Measurements from ENCODE around the gene MUC21. TPM values are rescaled to one million over a fixed set of nuclear protein-coding genes. Genes with fewer than 3 reads are reported as not detected.
"Not testable (repeated sequence)": the region's sequence is repeated elsewhere in the genome, so short reads cannot be mapped to it uniquely, and the experiment has no call there.

Gene MUC21
- polyA plus RNA-seq (2013, experiment 1 of 2; ENCODE audit: insufficient read length) = not detected
- polyA plus RNA-seq (2013, experiment 2 of 2; ENCODE audit: insufficient read length) = not detected

DNA sequence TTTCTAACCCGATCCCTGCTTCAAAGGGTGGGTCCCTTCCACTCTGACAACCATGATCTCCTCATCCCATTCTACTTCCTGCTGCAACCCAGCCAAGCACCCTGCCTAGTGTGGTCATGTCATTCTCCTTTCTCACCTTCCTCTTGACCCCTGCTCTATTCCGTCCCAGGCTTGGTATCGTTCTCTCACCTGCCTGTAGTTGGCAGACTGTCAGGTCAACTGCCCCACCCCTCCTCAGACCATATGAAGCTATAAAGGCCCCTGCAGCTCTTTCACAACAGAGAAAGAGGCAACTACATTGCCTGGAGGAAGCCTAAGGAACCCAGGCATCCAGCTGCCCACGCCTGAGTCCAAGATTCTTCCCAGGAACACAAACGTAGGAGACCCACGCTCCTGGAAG is at the start of gene MUC21:
Gene MUC21, plus strand, starts transcription at position 280 of the 400 bp plus-strand sequence. CDS start 241 bp downstream, outside the sequence.
- no peak for DNase-seq

DNA sequence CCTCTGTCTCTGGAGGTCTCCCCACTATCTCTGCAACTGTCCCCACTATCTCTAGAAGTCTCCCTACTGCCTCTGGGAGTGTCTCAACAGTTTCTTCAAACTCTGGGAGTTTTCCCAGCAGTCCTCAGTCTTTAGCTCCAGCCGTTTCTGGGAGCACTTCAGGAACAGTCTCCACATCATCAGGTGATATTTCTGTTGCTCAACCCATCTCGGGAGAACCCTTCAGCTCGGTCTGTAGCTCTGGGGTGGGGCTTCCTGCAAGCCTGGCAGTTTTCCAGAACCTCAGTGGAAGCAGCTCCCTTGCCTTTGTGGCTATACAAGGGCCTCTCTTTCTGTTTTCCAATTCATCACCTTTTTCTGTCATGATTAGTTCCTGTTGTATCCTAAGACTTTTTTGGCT is 48.5 kb upstream of the MUC21 start:
- no peak for DNase-seq

DNA sequence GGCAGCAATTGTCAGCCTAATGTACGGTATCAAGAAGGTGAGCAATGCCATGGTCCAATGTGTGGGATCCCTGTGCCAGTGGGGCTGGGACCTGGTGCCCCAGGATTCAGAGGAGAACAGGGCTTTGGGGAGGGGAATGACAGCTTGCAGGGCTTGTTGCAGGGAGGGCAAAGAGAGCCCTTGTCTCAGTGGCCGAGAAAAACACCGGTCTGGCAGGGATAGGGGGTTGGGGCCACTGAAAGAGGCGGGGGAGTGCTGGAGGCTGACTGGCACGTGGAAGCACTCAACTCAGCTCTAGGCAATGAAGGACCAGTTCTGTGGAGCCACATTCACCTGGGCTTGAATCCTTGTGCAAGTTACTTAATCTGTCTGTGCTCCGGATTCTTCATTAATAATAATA is 46.3 kb upstream of the MUC21 start:
- no peak for DNase-seq

GRCh38 chr6:30938730-30939129 is 44.8 kb upstream of the MUC21 start:
- no peak for DNase-seq

DNA sequence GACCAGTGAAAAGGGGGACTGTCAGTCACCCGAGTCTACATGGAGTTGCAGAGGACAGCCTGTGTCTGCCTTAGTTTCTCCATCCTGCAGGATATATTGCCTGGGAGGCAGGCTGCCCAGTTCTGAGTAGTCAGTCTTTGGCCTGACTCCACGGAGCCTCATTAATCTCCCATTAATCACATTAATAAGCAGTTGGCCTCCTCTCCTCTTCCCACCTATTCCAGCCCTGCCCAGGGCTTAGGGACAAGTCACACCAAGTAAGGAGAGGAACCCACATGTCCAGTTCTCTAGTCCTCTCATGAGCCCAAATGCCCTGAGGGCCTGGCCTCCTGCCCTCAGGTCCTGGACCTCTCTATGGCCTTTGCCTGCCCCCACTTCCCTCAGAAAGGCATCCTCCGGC is 44.0 kb upstream of the MUC21 start:
- no peak for DNase-seq

DNA sequence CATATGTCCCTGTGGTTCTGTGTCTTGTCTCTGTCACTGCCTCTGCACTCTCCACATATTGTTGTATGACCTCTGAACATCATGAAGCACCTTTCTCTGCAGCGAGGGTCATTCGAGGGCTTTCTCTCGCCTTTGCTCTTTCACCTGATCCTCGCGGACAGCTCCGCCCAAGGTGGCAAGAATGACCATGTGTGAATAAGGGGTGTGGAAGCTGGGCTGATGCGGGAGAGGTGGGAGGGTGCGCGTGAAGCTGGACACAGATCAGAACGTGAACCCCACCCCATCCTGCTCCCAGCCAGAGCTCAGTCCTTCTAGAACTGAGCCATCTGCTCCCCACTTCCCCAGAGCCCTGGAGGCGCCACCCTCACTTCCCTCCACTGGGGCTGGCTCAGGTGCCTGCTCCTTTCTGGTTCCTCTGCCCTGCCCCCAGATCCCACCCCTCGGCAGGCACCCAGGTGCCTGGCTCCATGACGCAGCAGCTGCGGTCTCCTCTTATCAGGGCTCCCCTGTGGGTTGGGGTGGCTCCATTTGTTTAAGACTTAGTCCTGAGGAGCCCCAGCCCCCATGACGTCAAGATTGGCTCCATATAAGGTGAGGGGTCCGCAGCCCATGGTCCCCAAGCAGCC is 43.0 kb upstream of the MUC21 start, which contains the start of gene MUCL3:
Gene MUCL3, plus strand, starts transcription at position 613 of the 626 bp plus-strand sequence. CDS start 27 bp downstream, outside the sequence.
- no peak for DNase-seq

- DNase-seq = peak; percentile 89
Observed at GRCh38 chr6:30942338-30943060, 41.0 kb upstream of the MUC21 start.

GRCh38 chr6:30944051-30944450 is 39.5 kb upstream of the MUC21 start:
- no peak for DNase-seq

DNA sequence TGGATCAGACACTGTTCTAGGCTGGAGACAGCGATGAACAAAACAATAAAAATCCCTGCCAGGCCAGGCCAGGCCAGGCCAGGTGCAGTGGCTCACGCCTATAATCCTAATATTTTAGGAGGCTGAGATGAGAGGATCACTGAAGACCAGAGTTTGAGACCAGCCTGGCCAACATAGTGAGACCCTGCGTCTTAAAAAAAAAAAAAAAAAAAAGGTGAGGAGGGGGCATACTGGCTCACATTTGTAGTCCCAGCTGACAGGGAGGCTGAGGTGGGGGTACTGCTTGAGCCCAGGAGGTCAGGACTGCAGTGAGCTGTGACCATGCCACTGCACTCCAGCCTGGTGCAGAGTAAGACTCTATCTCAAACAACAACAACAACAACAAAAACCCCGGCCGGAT is 38.2 kb upstream of the MUC21 start:
- no peak for DNase-seq

DNA sequence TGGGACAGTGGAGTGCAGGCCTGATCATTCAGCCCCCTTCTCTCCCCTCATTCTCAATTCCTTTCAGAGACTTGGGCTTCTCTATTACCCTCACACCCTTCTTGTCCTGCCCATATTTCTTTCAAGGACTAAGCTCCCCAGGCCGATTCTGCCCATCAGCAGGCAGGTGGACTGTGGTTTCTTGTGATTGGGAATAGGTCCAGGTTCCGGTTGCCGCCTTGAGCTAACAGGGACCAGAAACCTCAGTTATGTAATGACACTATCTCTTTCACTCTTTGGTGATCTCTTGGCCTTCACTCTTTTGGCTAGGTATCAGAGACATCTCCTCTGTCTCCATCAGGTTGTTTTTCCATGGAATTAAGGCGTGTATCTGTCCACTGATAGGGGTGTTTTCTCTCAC is 36.3 kb upstream of the MUC21 start:
- no peak for DNase-seq

GRCh38 chr6:30948811-30949210 is 34.7 kb upstream of the MUC21 start:
- DNase-seq = no peak

DNA sequence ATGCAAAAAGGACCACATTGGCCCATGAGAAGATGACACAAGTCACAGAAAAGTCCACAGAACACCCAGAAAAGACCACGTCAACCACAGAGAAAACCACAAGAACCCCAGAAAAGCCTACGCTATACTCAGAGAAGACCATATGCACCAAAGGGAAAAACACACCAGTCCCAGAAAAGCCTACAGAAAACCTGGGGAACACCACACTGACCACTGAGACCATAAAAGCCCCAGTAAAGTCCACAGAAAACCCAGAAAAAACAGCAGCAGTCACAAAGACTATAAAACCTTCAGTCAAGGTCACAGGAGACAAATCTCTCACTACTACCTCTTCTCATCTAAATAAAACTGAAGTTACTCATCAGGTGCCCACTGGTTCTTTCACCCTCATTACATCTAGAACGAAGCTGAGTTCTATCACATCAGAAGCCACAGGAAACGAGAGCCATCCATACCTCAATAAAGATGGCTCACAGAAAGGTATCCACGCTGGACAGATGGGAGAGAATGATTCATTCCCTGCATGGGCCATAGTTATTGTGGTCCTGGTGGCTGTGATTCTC is 31.5 kb upstream of the MUC21 start:
- no peak for DNase-seq

DNA sequence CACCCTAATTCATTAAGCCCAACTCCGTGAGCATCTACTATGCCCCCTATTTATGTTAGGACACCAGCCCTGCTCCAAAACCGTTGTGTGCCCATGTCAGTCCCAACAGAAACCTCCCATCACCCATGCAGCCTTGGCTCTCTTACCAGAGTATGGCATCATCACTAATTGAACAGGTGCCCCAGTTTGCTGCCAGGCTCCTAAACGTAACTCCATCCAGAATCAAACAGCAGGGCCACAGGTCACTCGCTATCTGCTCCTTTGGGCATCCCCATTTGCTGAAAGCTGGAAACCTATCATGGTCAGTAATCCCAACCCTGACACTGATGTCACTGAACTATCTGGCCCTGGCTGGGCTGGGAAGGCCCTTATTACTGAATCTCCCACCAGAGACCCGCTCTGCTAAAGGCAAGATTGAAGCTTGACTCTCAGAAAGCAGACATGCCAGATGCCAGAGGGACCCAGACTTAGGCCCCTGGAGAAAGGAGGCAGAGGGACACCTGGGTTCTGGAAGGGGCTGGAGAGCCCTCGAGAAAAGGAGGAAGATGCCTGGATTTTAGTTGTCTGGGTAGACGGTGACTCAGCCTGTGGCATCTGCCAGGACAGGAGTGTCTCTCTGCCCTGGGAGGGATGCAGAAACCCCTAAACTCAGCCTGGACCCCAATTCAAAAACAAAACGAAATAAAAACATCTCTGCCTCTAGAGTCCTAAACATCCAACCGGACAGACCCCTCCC is 28.7 kb upstream of the MUC21 start:
- DNase-seq = no peak

DNA sequence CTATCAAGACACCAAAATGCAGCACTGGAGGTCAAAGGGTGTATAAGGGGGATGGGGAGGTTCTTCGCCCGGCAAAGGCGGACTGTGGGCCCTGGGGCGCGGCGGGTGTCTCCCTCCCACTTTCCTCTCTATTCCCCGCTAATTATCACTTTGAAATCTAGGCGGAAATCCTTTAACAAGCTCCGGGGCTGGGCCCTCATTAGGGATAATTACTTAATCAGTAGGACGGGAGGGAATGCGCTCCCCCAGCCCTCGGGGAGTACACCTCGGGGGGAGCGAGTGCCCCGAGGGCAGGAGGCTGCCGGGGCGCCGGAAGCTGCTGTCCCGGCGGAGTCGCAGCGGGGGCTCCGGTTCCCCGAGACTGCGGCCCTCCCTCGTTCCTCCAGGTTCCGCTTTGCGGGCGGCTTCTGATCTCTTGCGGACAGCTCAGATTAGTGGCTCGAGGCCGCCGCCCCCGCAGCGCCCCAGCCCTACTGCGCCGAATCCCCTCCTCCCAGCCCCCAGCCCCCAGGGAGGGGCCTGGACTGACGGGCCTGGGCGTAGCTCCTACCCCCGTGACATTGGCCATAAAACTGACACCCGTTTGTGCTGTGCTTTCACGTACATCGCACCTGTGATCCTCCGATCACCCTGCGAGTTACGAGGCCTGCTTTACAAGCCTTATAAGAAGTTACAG is 28.0 kb upstream of the MUC21 start:
- peak; percentile 30 for DNase-seq

DNA sequence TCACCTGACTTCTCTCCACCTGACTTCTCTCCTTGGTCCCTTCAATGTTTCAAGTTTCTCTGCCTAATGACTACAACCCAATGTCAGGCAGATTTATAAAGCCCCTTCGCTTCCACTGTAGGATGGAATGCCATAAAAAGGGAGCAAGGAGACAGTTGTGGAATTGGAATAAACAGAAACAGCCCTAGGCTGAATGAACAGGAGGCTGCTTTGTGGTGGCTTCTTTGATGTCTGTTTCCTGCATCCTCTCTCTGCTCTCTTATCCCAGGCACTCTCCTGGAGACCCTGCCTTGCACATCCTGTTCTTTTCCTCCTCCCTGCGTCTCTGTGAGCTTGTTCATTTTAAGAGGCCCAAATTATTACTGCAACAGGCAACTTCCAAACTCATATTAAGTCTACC is 25.8 kb upstream of the MUC21 start:
- DNase-seq = no peak

DNA sequence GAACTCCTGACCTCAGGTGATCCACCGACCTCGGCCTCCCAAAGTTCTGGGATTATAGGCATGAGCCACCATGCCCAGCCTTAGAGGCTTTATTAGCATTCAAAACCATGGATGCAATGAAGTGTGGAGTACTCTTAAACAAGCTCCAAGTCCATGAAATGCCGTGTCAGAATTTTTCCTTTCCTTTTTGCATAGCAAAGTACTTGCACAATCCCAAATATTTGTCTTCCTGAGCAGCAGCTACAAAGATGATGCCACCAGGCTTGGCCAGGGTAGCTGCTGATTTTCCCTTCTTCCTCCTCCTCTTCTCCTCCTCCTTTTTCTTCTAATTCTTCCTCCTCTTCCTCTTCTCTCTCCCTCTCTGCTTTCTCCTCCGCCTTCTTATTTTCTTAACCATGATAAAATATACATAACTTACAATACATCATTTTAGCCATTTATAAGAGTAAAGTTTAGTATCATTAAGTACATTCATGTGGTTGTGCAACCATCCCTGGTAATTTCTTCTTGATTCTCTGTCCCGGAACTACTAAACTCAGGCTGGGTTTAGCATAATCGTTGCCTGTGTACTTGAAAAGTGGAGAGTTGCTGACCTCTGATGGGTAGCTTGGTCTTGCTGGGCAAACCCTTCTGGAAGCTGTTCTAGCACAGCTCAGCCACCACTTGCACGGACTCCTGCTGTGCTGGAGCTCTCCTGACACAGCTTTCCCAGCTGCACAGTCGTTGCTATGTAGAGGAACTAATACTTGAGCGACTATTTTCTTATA is 22.4 kb upstream of the MUC21 start:
- DNase-seq = no peak

DNA sequence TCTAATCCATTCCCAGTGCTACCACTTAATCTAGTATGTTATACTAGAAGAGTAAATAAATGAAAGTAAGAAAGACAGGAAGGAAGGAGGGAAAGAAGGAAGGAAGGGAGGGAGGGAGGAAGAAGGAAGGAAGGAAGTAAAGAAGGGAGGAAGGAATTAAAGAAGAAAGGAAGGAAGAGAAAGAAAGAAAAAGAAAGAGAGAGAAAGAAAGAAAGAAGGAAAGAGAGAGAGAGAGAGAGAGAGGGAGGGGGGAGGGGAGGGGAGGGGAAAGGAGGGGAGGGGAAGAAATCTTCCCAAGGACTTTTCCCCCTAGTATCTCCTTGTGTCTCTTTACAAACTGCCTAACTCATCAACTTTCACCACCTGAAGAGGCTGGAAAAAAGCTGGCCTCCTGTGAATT is 20.8 kb upstream of the MUC21 start:
- DNase-seq = no peak

GRCh38 chr6:30963641-30964040 is 19.9 kb upstream of the MUC21 start:
- no peak for DNase-seq

DNA sequence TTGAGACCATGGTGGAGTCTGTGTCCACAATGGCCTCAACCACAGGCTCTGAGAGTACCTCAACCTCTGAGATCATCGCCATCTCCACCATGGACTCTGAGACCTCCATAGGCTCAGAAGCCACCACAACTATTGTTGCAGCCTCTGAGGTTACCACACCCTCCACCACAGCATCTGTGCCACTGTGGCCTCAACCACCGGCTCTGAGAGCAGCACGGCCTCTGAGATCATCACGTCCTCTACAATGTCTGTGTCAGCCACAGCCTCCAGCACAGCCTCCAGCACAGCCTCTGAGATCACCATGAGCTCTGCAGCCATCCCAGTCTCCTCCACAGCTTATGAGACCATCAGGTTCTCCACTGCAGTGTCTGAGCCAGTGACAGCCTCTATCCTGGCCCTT is 19.4 kb upstream of the MUC21 start:
- no peak for DNase-seq

DNA sequence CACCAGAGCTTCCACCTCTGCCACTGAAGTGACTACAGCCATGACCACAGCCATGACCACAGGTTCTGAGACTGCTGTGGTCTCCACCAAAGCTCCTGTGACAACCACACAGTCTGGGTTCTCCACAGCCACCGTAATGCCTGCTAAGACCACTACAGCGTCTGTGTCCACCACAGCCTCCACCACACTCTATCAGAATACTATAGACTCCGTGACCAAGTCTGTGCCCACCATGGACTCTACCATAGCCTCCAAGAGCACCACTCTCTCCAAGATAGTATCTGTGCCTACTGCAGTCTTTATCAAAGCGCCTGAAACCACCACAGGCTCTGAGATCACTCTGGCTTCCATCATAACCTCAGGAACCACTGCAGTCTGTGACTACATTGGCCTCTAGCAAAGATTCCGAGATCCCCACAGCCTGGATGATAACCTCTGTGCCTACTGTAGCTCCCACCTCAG is 18.3 kb upstream of the MUC21 start:
- DNase-seq = no peak

DNA sequence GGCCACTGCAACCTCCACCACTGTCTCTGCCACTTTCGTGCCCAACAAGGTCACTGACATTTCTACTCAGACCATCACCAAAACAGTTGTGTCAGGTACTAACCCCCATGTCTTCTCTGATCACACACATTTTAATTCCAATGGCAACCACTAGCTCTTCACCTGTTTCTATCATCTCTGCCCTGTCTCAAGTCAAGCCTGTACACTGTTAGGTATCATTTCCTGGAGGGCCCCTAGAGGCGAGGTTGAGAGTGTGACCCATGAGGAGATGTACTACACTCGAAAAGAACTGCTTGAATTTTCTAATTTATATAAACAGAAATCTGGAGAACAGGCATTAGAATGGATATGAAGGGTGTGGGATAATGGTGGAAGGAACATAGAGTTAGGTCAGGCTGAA is 17.4 kb upstream of the MUC21 start:
- no peak for DNase-seq

DNA sequence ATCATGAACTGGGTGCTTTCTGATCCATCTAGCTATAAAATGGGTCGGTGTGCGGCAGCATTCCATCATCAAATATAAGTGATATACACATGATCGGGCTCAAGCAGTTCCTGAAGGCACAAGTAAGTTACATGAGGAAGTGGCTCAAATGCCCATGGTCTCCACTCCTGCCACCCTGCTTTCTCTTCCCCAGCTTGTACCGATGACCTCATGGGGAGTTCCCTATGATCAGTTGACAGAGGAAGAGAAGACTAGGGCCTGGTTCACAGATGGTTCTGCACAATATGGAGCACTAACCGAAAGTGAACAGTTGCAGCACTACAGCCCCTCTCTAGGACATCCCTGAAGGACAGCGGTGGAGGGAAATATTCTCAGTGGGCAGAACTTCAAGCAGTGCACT is 14.3 kb upstream of the MUC21 start:
- DNase-seq = not testable (repeated sequence)
